Measurements from ENCODE around the gene ADPRHL1.
A peak's percentile ranks its signal among the peaks of the same experiment; 100 is the strongest.
"Not testable (repeated sequence)": the region's sequence is repeated elsewhere in the genome, so short reads cannot be mapped to it uniquely, and the experiment has no call there.

The ADPRHL1 gene

GRCh38 chr13:113393226-113393562 lies 60.1 kb downstream of the ADPRHL1 start:
- peak in 2 of 10 donors; percentile 74 to 85 for DNase-seq
- intact Hi-C loops (cut with DNase I), result loop anchor here (5.0 to 10.0 kb wide), 2 partner anchors 96 to 448 kb away; partner anchors contain the start of gene LAMP1

GRCh38 chr13:113390874-113391497 lies 62.3 kb downstream of the ADPRHL1 start:
- DNase-seq, result peak in 1 of 10 donors; percentile 20
- intact Hi-C loops (cut with DNase I), result loop anchor here (5.0 to 10.0 kb wide), 2 partner anchors 94 to 446 kb away; partner anchors contain the start of gene LAMP1

- DNase-seq, result peak in 2 of 10 donors; percentile 31 to 72
- intact Hi-C loops (cut with DNase I), result not testable (repeated sequence)
These were observed 63.7 kb downstream of the ADPRHL1 start for GRCh38 chr13:113389586-113389985.

- no peak for DNase-seq
- intact Hi-C loops (cut with DNase I), result no loop called here
These were observed 65.9 kb downstream of the ADPRHL1 start for GRCh38 chr13:113387396-113387795.

- intact Hi-C loops (cut with DNase I), result no loop called here
- peak in 2 of 10 donors; percentile 25 to 29 for DNase-seq
These were observed 70.2 kb downstream of the ADPRHL1 start for GRCh38 chr13:113383089-113383488.

GRCh38 chr13:113382542-113382941 lies 70.7 kb downstream of the ADPRHL1 start:
- DNase-seq; intact Hi-C loops (cut with DNase I): not testable (repeated sequence)

GRCh38 chr13:113378825-113379224 lies 74.5 kb downstream of the ADPRHL1 start:
- no peak for DNase-seq
- intact Hi-C loops (cut with DNase I), result no loop called here

- DNase-seq, result peak in 1 of 10 donors; percentile 34
- intact Hi-C loops (cut with DNase I), result no loop called here
These were observed 78.6 kb downstream of the ADPRHL1 start for GRCh38 chr13:113374511-113375175.

GRCh38 chr13:113373811-113374485 lies 79.3 kb downstream of the ADPRHL1 start:
- peak in 2 of 10 donors; percentile 33 to 49 for DNase-seq
- intact Hi-C loops (cut with DNase I), result no loop called here

- DNase-seq, result peak in 1 of 10 donors; percentile 76
- intact Hi-C loops (cut with DNase I), result not testable (repeated sequence)
These were observed 81.6 kb downstream of the ADPRHL1 start for GRCh38 chr13:113371701-113372100.

- peak in 1 of 10 donors; percentile 62 for DNase-seq
- intact Hi-C loops (cut with DNase I), result no loop called here
These were observed 82.2 kb downstream of the ADPRHL1 start for GRCh38 chr13:113371061-113371460.

- no peak for DNase-seq
- intact Hi-C loops (cut with DNase I), result no loop called here
These were observed 83.4 kb downstream of the ADPRHL1 start for GRCh38 chr13:113369881-113370280.

- intact Hi-C loops (cut with DNase I), result no loop called here
- DNase-seq, result peak in 1 of 10 donors; percentile 82
These were observed 84.1 kb downstream of the ADPRHL1 start for GRCh38 chr13:113369189-113369588.

- DNase-seq; intact Hi-C loops (cut with DNase I): not testable (repeated sequence)
These were observed 84.9 kb downstream of the ADPRHL1 start for GRCh38 chr13:113368353-113368752.

- intact Hi-C loops (cut with DNase I), result no loop called here
- DNase-seq, result no peak
These were observed 85.5 kb downstream of the ADPRHL1 start for GRCh38 chr13:113367771-113368170.

GRCh38 chr13:113367020-113367560 lies 86.2 kb downstream of the ADPRHL1 start:
- DNase-seq, result no peak
- intact Hi-C loops (cut with DNase I), result no loop called here

- intact Hi-C loops (cut with DNase I), result no loop called here
- peak in 1 of 10 donors; percentile 71 for DNase-seq
These were observed 87.2 kb downstream of the ADPRHL1 start for GRCh38 chr13:113365971-113366588.

GRCh38 chr13:113365583-113365970 lies 87.7 kb downstream of the ADPRHL1 start:
- intact Hi-C loops (cut with DNase I), result no loop called here

GRCh38 chr13:113364901-113365582 lies 88.2 kb downstream of the ADPRHL1 start:
- intact Hi-C loops (cut with DNase I), result no loop called here
- DNase-seq, result peak in 1 of 10 donors; percentile 76

More at GRCh38 chr13:113365583-113365970, 87.7 kb downstream of the ADPRHL1 start:
- peak in 1 of 10 donors; percentile 77 for DNase-seq

GRCh38 chr13:113364311-113364889 lies 88.9 kb downstream of the ADPRHL1 start:
- intact Hi-C loops (cut with DNase I), result no loop called here
- peak in 1 of 10 donors; percentile 24 for DNase-seq
